GM21576 (cell line): ENCODE results near the gene SUPT4H1.

ENCODE experiments used
- ATAC-seq: cut with Tn5 transposase; IDR thresholded peaks from one replicate; pipeline ENCODE4 v1.9.1; 2021; ENCODE audit warnings: mild to moderate bottlenecking, moderate library complexity; ENCODE audit not compliant: unreplicated experiment

Gene SUPT4H1

DNA sequence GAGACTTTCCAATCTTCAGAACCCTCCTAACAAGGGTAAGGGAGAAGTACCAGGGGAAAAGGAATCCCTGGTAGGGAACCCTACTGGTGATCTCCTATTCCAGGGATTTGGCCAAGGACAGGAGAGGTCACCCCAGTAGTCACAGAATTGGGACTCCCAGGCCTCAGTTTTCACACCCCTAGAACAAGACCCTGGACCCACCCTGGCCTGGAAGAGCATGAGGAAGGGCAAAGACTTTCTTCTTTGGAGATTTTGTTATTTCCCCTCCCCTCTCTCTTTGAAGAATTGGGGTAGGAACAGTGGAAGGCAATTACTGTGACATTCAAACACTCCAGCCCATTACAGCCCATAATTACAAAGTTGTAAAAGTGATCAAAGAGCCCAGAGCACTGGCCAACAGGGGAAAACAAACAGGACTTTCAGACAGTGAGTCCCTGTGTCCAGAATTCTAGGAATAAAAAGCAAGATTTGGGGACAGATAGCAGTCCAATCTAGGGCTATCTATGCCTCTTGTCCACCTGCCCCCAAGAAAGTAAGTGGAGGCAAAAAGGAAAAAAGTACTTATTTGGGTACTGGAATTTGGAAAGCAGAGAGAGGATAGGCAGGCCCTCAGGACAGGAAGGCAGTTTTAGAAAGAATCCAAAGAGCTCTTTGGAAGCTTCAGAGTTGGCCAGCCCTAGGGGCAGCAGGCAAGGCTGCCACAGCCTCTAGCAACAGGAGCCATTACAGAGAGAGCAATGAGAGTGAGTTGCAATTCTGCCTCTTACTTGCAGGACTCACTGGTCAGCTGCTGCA is 13.4 kb upstream of the SUPT4H1 start:
- no peak for ATAC-seq

DNA sequence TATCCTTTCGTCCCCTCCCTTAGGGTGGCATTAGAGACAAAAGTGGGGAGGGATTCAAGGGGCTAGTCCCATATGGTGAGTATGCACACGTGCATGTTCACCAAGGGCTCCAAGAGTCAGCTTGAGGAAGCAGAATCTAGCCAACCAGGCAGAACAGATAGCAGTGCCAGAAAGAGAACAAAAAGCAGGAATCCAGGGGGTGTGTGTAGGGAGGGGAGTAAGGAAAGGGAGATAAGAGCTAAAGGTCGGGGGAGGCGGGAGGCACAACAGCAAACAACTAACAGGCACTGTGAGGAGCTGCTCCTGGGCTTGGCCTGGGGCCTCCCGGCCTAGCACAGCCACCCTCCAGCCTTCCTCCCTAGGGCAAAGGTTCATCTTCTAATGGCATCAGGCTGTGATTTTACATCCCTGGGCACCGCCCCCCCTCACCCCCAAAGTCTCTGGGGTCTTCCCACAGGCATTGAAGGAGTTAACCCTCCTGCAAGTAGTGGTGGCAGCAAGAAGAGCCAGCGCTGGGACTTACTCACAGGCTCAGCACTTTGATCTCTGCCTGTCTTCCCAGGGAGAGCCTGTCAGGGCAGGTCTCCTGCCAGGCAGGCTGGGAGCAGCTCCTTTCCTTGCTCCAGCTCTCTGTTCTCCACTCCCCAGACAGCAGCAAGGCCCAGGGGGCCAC is 12.4 kb upstream of the SUPT4H1 start:
- no peak for ATAC-seq

DNA sequence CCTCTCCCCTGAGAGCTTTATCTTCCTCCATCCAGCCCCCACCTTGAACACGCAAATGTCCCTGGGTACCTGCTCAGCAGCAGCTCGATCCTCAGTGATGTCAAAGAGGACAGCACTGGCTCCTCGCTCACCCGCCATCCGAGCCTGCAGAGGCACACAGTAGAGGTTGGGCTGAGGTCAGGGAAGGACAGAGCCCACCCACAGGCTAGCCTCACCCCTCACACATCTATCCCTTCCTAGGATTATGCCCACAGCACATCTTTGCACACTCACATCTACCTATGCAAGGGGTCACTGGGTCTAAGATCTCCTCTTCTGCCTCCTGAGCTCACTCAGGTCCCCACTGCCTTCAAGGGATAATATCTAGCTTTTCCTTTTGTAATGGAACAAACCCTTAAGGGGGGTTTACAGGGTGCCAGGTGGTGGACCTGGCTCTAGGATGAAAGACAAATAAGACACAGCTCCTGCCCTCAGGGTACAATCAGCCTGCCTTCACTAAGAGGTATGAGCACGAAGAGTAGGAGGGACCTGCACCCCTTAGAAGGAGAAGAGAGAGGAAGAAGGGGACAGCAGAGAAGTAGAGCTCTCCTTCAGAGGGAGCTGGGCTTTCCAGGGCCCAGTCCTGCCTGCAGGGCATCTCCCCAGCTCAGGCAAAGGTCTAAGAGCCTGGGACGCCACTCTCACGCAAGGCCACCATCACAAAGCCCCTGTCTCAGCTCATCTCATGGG is 11.6 kb upstream of the SUPT4H1 start:
- ATAC-seq: no peak

DNA sequence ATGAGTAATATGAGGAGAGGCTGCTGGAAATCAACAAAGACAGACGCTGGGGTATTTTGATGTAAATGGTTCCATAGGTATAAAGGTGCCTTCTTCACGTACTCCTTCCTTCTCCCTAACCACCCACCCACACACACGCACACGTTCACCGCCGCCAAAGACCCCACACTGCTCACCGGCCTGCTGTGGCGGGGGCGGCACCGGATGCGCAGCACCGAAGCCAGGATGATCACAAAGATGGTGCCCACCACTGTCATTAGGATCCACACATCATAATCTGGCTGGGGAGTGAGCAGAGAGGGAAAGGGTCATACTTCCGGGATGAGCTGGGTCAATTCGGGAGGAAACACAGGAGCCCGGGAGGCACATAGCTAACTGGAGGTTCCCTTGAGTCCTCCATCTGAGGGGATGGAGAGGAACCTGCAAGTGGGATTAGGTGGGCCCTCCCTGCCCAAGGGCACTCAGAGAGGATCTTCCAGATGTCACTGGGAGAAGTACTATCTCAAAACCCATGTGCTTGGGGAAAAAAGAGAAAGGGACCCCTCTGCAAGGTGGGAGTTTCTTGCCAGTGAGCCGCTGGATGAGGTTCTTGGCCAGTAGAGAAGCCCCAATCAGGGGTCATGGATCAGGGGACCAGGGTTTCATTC is 10.5 kb upstream of the SUPT4H1 start:
- ATAC-seq: no peak

DNA sequence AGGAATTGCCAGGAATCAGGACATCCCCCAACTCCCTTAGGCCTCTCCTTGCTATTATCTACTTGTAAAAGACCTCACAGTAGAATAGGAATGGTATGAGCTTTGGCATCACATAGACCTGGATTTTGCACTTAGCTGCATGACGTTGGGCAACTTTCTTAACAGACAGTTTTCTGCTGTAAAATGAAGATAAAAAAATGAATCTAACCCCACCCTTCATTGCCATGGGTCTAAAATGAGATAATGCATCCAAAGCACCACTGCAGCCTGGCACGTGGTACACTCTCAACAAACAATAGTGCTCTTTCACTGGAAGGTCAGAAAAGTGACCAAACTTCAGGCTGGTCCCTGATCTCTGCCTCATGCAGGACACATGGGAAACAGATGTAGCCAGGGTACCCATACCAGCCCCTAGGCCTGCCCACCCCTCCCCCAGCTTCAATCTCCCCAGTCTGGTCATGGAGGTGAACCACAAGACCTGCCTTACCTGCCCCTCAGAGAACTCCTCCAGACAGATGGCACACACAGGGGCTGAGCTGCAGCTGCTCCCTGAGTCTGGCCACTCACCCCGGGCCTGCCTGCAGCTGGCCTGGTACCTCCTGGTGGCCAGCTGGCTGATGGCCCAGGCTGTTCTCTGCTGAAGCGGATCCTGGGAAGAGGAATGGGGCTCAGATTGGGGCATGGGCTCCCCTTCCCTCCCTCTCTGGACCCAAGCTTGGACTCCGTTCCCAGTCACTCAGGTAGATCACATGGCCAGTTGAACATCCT is 8.5 kb upstream of the SUPT4H1 start:
- no peak for ATAC-seq

DNA sequence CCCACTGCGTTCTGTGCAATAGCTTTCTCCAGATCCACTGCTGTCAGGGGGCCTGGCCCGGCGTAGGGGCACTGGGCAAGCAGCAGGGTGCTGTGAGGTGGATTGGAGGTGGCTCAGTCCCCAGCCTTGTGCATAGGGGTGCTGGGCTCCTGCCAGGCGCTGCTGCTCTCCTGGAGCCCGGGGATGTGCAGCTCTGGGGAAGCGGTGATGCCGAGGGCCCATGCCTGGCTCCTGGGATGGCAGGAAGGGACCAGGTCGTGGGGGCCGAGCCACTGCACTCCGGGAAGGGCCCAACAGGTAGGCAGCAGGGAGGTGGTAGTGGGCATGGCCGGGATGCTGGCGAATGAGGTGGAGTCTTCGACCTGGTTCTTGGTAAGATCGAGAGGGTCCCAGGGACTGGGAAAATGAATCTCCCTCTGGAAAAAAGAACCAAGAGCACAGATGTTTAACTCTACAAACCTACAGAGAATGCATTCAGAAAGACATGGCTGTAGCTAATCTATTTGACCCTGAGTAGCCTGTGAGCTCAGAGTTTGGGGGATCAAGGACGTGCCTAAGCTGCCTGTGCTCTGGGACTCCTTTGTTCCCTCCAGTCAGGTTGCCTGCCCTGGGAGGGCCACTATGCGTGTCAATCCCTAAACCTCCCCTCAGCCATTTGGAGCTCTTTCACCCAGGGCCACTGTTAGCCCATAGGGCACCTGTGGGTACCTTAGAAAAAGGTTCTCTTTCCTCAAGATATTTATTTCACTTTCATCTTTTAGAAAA is 6.6 kb upstream of the SUPT4H1 start:
- no peak for ATAC-seq

DNA sequence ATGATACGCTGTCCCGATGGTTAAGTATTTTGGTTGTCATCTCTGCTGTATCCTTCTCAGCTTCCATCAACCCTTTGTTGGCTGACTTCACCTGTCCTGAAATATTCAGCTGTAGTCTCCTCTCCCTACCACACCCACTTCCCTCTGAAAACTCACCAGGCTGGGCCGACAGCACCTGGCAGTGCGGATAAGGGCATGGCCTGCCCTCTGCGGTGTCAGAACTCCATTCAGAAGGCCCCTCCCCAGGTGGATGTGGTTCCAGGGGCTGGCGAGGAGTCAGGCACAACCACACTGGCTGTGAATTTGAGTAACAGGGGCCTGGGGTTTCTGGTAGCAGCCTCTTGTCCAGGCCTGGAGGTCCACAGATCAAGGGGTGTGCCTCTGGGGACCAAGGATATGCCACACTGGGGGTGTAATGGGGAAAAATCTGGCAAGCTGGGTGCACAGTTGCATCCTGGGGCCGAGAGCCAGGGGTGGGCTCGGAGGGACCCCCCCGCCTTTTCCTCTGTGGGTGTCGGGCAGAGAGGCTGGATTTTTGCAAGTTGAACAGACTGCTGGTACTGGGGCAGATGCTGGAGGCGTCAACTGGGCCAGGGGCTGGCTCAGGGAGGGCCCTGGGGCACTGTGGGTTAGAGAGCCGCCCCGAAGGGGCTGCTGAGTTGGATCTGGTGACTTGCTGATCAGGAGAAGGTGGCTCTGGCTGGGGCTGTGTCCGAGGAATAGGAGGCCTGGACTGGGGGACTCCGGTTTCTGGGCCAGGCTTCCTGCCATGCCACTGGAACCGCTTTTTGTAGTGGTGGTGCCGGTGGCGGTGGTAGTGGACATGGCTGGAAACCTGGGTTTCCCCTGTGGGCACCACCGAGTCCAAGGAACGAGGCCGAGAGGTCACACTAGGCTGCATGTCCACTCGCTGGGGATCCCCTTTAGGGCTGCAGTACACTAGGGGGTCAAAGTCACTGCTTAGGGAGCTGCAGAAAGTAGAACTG is 5.6 kb upstream of the SUPT4H1 start:
- ATAC-seq: no peak

DNA sequence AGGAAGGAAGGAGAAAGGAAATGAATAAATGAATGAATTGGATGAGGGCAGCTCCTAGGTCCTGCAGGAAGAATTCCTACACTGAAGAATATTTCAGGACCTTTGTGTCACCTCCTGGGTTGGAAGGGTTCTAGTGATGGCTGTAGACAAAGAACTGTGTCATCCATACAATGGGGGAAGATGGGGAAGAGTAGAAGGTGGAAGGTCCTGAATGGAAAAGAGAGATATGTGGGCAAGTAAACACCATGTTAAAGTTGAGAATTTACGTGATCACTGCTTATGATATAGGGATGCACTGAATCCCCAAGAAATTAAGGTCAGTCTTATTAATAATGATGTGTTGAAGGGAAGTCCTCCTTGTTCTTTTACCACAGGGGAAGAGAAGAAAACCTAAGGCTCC is 4.2 kb upstream of the SUPT4H1 start:
- ATAC-seq: no peak

DNA sequence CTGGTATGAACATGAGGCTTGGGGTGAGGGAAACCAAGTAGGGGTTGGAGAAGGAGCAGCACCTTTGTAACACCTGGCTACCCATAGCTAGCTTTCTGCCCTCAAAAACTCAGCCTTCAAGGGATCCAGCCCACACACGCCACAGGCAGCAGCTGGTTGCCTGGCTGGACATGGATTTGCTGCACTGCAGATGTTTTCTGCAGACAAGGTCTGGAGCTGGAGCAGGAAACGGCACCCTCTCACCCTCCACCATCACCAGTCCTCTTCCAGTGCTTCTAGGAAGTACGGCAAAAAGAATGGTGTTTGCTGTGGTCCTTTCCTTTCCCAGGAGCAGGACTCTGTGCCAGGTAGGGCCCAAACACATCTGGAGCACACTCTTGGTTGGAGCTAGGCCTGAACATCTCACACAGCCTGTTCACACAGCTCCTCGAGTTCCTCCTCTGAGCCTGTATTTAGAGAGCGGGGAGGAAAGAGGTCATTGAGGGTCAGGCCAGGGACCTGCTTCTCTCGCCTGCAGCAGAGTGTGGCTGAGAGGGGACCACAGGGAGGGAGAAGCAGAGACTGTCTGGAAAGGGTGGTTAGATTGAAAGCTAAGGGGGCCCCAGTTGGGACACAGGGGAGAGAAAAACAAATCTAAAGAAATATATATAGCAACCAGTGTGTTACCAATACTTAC is 2.7 kb upstream of the SUPT4H1 start:
- ATAC-seq: no peak

DNA sequence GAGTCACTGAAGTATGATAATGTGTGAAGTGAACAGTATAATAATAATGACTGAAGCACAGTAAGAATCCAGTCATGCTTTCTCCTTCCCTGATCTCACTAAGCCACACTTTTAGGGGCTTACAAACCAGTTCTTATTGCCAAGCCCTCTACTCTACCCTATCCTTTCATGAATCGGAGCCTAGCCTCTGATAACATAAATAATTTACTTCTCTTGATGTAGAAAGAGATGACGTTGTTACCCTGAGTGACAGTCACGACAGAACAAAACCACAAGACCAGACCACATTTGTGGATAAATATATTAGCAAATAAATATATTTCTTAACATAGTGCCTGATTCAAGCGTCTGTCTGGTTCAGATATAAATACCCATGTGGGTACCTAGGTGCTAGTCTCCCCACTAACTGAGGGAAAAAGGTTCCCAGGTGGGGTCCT is 1.4 kb upstream of the SUPT4H1 start:
- ATAC-seq: no peak

DNA sequence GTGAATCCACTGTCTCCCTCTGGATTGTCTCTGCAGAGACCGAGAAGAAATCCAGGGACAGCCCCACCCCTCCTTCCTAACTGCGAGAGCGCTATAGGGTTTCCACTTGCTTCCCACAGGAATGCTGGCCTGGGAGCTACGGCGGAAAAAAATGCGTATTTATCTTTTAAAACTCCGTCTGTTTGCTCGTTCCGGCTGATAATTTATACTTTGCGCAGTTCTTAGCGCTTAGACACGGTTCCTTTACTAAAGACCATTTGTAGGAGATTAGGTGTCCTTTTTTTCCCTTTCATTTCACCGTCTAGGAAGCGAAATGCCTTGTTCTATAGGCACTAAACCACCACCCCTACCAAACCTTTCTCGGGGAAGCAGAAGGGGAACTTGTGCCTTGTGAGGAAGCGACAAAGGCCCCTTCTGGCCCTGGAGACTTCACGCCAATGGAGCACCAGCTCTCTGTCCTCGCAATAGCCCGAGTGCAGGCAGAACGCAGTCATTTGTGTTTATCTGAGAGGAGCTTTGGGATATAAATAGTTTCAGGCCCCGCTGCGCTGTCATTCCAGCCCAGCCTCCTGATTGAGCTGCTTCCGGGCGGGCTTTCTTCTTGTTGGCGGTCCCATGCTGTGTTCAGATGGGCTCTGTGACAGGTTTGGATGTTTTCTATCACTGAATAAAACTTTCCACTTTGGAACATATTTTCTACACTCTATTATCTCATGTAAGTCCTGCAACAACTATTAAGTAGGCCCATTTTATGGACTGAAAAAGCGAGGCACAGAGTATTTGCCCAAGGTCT is 791 bp upstream of the SUPT4H1 start:
- ATAC-seq: no peak

DNA sequence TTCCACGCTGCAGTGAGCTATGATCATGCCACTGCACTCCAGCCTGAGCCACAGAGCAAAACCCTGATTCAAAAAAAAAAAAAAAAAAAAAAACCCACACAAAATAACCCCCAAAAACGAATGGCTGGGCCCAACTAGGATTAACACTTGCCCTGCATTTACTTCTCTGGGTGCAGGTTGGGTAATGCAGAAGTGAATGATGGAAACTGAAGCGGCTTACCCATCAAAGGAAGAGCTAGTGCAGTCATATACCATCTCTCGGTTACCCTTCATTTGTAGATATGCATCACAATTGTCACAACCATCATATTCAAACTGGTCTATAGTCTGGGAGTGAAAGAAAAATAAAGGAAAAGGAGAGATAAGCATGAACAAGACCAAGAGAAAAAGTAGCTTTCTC is 819 bp downstream of the SUPT4H1 start:
- ATAC-seq: no peak

DNA sequence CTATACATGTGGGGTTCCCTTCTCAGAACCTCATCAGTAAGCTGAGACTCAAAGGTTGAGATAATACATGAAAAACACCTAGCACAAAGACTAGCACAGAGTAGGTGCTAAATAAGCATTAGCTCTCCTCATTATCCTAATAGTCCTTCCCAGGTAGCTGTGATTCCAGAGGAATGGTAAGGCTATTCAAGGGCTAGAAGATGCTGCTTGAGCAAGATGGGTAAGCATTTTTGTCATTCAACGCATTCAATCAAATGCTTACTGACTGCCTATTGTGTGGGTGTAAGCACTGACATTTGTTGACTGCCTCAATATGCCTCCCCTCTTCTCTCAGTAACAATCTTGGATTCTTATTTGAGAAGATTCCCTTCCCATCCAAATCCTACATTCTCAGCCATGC is 4.0 kb downstream of the SUPT4H1 start:
- ATAC-seq: no peak

DNA sequence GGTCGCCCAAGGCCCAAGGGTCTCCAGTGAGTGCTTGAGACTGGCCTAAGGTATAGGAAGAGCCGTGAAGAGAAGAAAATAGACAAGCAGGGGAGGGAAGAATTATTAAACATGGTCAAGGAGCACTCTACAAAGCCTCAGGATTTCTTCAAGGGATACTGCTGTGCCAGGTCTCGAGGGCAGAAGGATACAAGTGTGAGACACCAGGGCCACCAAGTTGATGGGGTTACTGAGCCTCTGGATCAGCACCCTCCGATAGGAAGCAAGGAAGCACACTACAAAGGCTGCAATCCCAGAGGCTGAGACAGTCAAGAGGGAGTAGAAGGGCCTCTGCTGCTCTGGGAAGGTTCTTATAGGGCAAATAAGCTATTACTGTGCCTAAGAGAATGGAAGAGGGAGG is 6.5 kb downstream of the SUPT4H1 start:
- ATAC-seq: no peak

DNA sequence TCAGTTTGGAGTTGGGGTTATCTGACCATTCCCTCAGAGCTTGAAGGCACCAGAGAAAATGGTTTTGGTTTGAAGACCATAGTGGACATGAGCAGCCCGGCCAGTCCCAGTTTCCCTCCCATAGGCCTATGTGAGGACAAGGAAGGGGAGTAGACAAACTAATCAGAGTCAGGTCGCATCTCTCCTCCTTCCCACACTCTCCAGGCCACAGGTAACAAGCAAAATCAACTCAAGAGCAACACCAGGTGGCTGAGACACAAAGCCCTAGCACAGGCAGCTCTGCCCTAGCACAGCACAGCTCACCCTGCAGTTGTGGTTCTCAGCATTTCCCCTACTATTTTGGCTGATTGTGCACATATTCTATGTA is 7.2 kb downstream of the SUPT4H1 start:
- ATAC-seq: peak; percentile 45

DNA sequence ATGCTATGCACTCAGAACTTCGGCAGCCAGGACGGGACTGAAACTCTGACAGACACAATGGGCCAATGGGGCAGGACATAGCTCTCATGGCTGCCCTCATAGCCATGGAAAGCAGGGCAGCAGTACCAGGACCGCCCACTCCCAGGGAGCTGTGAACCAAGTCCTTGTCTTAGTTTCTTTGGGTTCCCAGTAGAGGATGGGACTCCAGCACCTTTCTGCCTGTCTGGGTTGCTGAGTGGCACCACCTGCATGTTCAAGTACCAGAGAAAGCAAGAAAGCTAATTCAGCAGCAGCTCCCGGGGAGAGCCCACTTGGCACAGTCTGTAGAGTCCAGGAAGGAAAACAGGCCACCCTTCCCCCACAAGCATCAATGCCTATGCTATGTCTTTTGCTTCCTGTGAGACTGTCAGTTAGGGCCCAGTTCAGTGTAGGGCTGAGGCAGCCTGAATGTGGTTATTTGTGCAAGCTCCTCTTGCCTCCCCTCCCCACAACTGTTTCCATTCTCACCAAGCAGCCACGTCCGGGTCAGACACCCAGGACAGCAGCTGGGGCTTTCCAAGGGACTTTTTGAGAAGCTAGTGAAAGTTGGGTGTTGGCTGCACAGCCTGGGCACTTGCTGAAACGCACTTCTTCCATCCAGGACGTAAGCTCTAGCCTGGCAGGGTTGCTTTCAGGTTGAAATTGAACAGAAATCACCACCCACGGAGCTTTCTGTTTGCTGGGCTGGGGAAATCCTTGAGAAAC is 7.8 kb downstream of the SUPT4H1 start:
- peak; percentile 74 for ATAC-seq

DNA sequence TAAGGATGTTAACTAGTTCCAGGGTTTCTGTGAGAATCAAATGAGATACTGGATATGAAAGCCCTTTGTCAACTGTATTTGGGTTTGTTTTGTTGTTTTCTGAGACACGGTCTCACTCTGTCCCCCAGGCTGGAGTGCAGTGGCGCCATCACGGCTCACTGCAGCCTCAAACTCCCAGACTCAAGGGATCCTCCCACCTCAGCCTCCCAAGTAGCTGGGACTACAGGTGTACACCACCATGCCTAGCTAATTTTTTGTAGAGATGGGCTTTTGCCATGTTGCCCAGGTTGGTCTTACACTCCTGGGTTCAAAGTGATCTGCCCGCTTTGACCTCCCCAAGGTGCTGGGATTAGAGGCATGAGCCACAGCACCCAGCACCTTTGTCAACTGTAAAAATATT is 8.9 kb downstream of the SUPT4H1 start:
- ATAC-seq: no peak
